ENCODE measurements around the gene FGF22.

Gene FGF22

DNA sequence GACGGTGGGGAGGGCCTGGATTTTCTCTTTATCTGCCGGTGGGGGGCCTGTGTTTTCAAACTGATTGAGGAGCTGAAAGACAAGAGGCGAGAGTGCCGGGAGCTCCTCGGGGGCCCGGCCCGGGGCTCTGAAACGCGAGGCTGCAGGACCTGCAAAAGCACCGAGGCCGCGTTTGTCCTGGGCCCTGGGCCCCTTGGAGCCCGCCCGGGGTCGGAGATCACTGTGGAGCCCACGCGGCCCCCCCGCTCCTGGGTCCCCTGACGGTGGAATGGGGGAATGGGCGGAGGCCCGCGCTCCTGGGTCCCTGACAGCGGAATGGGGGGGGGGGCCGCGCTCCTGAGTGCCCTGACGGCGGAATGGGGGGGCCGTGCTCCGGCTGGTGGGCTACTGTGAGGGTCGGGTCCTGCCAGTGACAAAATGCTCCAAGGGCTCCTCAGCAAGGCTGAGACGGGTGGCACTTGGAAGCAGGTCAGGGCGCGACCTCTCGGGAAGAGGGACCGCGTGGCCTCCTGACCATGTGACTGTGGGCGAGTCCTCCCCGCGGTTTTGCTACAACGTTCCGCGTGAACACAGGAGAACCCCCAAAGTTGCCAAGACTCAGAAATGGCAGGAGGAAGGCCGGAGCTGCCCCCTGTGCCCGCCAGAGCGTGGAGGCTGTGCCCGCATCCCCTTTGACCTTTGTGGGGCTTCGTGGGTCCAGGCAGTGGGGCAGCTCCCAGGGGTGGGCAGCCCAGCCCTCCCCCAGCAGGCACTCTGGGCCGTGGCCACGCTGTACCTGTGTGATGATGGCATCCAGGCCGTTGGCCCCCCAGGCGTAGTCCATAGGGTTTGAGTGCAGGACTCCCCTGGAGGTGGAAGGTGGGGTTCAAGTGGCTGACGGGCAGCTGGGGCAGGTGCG is 9.5 kb downstream of the FGF22 start:
- DNase-seq (ENCODE audit: low spot score) = no peak
- in situ Hi-C loops (cut with MboI; ENCODE audit: low sequenced_read_pairs, unreplicated experiment) = no loop called here
- TF ChIP-seq, protein P1, sequence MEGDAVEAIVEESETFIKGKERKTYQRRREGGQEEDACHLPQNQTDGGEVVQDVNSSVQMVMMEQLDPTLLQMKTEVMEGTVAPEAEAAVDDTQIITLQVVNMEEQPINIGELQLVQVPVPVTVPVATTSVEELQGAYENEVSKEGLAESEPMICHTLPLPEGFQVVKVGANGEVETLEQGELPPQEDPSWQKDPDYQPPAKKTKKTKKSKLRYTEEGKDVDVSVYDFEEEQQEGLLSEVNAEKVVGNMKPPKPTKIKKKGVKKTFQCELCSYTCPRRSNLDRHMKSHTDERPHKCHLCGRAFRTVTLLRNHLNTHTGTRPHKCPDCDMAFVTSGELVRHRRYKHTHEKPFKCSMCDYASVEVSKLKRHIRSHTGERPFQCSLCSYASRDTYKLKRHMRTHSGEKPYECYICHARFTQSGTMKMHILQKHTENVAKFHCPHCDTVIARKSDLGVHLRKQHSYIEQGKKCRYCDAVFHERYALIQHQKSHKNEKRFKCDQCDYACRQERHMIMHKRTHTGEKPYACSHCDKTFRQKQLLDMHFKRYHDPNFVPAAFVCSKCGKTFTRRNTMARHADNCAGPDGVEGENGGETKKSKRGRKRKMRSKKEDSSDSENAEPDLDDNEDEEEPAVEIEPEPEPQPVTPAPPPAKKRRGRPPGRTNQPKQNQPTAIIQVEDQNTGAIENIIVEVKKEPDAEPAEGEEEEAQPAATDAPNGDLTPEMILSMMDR (IDR thresholded peaks at IDR 0.05; ENCODE audit: borderline replicate concordance, control extremely low read depth, extremely low read depth, insufficient read depth, missing control alignments) = no peak

- in situ Hi-C loops (cut with MboI; ENCODE audit: low sequenced_read_pairs, unreplicated experiment) = no loop called here
- TF ChIP-seq, protein P1 (IDR thresholded peaks at IDR 0.05; ENCODE audit: borderline replicate concordance, control extremely low read depth, extremely low read depth, insufficient read depth, missing control alignments) = no peak
- no peak for DNase-seq (ENCODE audit: low spot score)
These were observed 10.4 kb downstream of the FGF22 start for GRCh38 chr19:650121-650520.

DNA sequence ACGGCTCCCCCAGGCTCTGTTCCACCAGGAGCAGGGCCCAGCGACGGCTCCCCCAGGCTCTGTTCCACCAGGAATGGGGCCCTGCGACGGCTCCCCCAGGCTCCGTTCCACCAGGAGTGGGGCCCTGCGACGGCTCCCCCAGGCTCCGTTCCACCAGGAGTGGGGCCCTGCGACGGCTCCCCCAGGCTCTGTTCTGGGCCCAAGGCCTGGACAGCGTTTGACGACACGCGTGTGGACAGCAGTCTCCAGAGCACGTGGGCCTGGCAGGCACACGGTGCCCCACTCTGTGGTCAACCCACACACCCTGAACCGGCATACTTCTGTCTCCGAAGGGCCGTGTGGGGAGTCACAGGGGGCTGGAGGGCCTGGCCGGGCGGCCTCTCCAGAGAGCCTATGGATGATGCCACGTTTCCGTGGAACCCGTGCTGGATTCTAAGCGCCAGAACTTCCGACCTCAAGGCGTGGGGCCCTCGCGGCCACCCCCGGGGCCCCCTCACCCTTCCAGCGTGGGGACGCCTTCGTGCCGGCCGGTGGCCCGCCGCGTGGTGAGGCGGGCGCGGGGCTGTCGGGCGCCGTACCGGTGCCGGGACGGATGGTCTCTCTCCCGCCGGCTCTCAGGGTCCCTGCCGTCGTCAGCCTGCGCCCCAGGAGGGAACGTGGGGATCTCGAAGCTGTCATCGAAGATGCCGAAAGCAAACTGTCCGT is 11.6 kb downstream of the FGF22 start:
- no peak for DNase-seq (ENCODE audit: low spot score)
- in situ Hi-C loops (cut with MboI; ENCODE audit: low sequenced_read_pairs, unreplicated experiment) = no loop called here
- TF ChIP-seq, protein P1 (IDR thresholded peaks at IDR 0.05; ENCODE audit: borderline replicate concordance, control extremely low read depth, extremely low read depth, insufficient read depth, missing control alignments) = no peak

GRCh38 chr19:651991-652390 is 12.3 kb downstream of the FGF22 start:
- TF ChIP-seq, protein P1 (IDR thresholded peaks at IDR 0.05; ENCODE audit: borderline replicate concordance, control extremely low read depth, extremely low read depth, insufficient read depth, missing control alignments) = no peak
- no peak for DNase-seq (ENCODE audit: low spot score)
- in situ Hi-C loops (cut with MboI; ENCODE audit: low sequenced_read_pairs, unreplicated experiment) = no loop called here

- TF ChIP-seq, protein P1 (IDR thresholded peaks at IDR 0.05; ENCODE audit: borderline replicate concordance, control extremely low read depth, extremely low read depth, insufficient read depth, missing control alignments) = no peak
- in situ Hi-C loops (cut with MboI; ENCODE audit: low sequenced_read_pairs, unreplicated experiment) = no loop called here
- no peak for DNase-seq (ENCODE audit: low spot score)
These were observed 13.0 kb downstream of the FGF22 start for GRCh38 chr19:652467-653389.

GRCh38 chr19:653425-653824 is 13.7 kb downstream of the FGF22 start:
- DNase-seq (ENCODE audit: low spot score) = no peak
- TF ChIP-seq, protein P1 (IDR thresholded peaks at IDR 0.05; ENCODE audit: borderline replicate concordance, control extremely low read depth, extremely low read depth, insufficient read depth, missing control alignments) = no peak
- in situ Hi-C loops (cut with MboI; ENCODE audit: low sequenced_read_pairs, unreplicated experiment) = no loop called here
